HEK293 (cell line): Measurements from ENCODE around the gene CRACR2A.

Experiments used
- CTCF ChIA-PET: fragments of 350-600 bp; formaldehyde crosslinking; extraction: SDS; loops from one replicate; lab custom pipeline; 2021; ENCODE audit warnings: antibody characterized with exemption; lab: Yijun Ruan, JAX
- POLR2A ChIA-PET: fragments of 300-600 bp; formaldehyde crosslinking; extraction: SDS; loops from one replicate; lab custom pipeline; 2020; ENCODE audit warnings: antibody characterized with exemption, inconsistent platforms; lab: Yijun Ruan, JAX
- H3K27ac ChIP-seq: fragments of 200-500 bp; sonication (Bioruptor generic); 2 replicates; pipeline ENCODE4 v1.5.1; 2014; ENCODE audit warnings: low read depth, low read length, control low read depth, inconsistent platforms; ENCODE audit errors: extremely low read depth
- H3K36me3 ChIP-seq, 2 experiments: fragments of 200-500 bp in 1 of 2; sonication (Bioruptor generic) in 1 of 2; 1 replicate in 1 of 2; 2 replicates in 1 of 2; pipeline ENCODE4 v1.5.1; 2014 to 2017; ENCODE audit warnings: inconsistent platforms in 2 of 2, low read length in 2 of 2; ENCODE audit not compliant: control insufficient read depth in 2 of 2, insufficient read depth in 1 of 2
- H3K4me1 ChIP-seq: fragments of 200-500 bp; sonication (Bioruptor generic); 2 replicates; pipeline ENCODE4 v1.5.1; 2014; ENCODE audit warnings: mild to moderate bottlenecking, low read length, inconsistent platforms; ENCODE audit not compliant: control insufficient read depth, insufficient read depth
- H3K4me3 ChIP-seq: 2 replicates; pipeline ENCODE4 v1.5.1; 2011; ENCODE audit warnings: low read depth, mild to moderate bottlenecking, control low read depth, low read length, moderate library complexity
- H3K9me3 ChIP-seq: fragments of 200-500 bp; sonication (Bioruptor generic); 2 replicates; pipeline ENCODE4 v1.5.1; 2014; ENCODE audit warnings: low read depth, low read length, inconsistent platforms; ENCODE audit not compliant: control insufficient read depth, insufficient read depth
- GFI1B ChIP-seq: fragments of 450-650 bp; formaldehyde crosslinking; IDR thresholded peaks from 2 replicates; pipeline ENCODE4 v1.5.1; 2016; ENCODE audit warnings: missing biosample characterization, missing genetic modification characterization
- INSM2 ChIP-seq: fragments of 450-650 bp; formaldehyde crosslinking; IDR thresholded peaks from 2 replicates; pipeline ENCODE4 v1.5.1; 2016; ENCODE audit warnings: missing biosample characterization, missing genetic modification characterization
- KLF16 ChIP-seq: fragments of 450-650 bp; formaldehyde crosslinking; IDR thresholded peaks from 2 replicates; pipeline ENCODE4 v1.5.1; 2017; ENCODE audit warnings: missing biosample characterization, missing genetic modification characterization
- SP3 ChIP-seq: fragments of 450-650 bp; formaldehyde crosslinking; IDR thresholded peaks from 2 replicates; pipeline ENCODE4 v1.5.1; 2016; ENCODE audit warnings: missing biosample characterization, missing genetic modification characterization
- ZBTB48 ChIP-seq: fragments of 450-650 bp; formaldehyde crosslinking; IDR thresholded peaks from 2 replicates; pipeline ENCODE4 v1.5.1; 2016; ENCODE audit warnings: missing biosample characterization, missing genetic modification characterization
- ZIC2 ChIP-seq: fragments of 450-650 bp; formaldehyde crosslinking; IDR thresholded peaks from 2 replicates; pipeline ENCODE4 v1.5.1; 2016; ENCODE audit warnings: missing biosample characterization, missing genetic modification characterization
- ZNF184 ChIP-seq: fragments of 450-650 bp; IDR thresholded peaks from 2 replicates; pipeline ENCODE4 v1.5.1; 2018; ENCODE audit warnings: missing biosample characterization, mild to moderate bottlenecking, missing genetic modification characterization
- ZNF23 ChIP-seq: fragments of 450-650 bp; formaldehyde crosslinking; IDR thresholded peaks from 2 replicates; pipeline ENCODE4 v1.5.1; 2016; ENCODE audit warnings: missing biosample characterization, missing genetic modification characterization, borderline replicate concordance
- ZNF302 ChIP-seq: fragments of 450-650 bp; formaldehyde crosslinking; IDR thresholded peaks from 2 replicates; pipeline ENCODE4 v1.5.1; 2016; ENCODE audit warnings: missing biosample characterization, missing genetic modification characterization, low read depth
- ZNF354C ChIP-seq: fragments of 450-650 bp; formaldehyde crosslinking; IDR thresholded peaks from 2 replicates; pipeline ENCODE4 v1.5.1; 2016; ENCODE audit warnings: missing biosample characterization, missing genetic modification characterization, low read depth, borderline replicate concordance
- ZNF394 ChIP-seq: fragments of 450-650 bp; formaldehyde crosslinking; IDR thresholded peaks from 2 replicates; pipeline ENCODE4 v1.5.1; 2016; ENCODE audit warnings: missing biosample characterization, missing genetic modification characterization, mild to moderate bottlenecking, moderate library complexity, borderline replicate concordance
- ZNF529 ChIP-seq: fragments of 450-650 bp; formaldehyde crosslinking; IDR thresholded peaks from 2 replicates; pipeline ENCODE4 v1.5.1; 2017; ENCODE audit warnings: missing genetic modification characterization, missing biosample characterization; ENCODE audit not compliant: insufficient replicate concordance
- ZNF561 ChIP-seq: fragments of 450-650 bp; IDR thresholded peaks from 2 replicates; pipeline ENCODE4 v1.5.1; 2018; ENCODE audit warnings: missing biosample characterization, missing genetic modification characterization, borderline replicate concordance
- TF ChIP-seq, protein P1 (sequence below): fragments of 450-650 bp; formaldehyde crosslinking; IDR thresholded peaks from 2 replicates; pipeline ENCODE4 v1.5.1; 2017; ENCODE audit warnings: missing biosample characterization, mild to moderate bottlenecking, missing genetic modification characterization, moderate library complexity
- TF ChIP-seq, protein P2 (sequence below): fragments of 450-650 bp; formaldehyde crosslinking; IDR thresholded peaks from 2 replicates; pipeline ENCODE4 v1.5.1; 2016; ENCODE audit warnings: missing biosample characterization, missing genetic modification characterization
- TF ChIP-seq, protein P3 (sequence below): fragments of 450-650 bp; formaldehyde crosslinking; IDR thresholded peaks from 2 replicates; pipeline ENCODE4 v1.5.1; 2016; ENCODE audit warnings: missing biosample characterization, missing genetic modification characterization
- TF ChIP-seq, protein P4 (sequence below): fragments of 450-650 bp; formaldehyde crosslinking; conservative IDR thresholded peaks from 2 replicates; pipeline ENCODE4 v1.5.1; 2016; ENCODE audit warnings: low read depth, missing biosample characterization, missing genetic modification characterization
- TF ChIP-seq, protein P5 (sequence below): fragments of 450-650 bp; formaldehyde crosslinking; IDR thresholded peaks from 2 replicates; pipeline ENCODE4 v1.5.1; 2016; ENCODE audit warnings: missing biosample characterization, missing genetic modification characterization

Gene CRACR2A

DNA sequence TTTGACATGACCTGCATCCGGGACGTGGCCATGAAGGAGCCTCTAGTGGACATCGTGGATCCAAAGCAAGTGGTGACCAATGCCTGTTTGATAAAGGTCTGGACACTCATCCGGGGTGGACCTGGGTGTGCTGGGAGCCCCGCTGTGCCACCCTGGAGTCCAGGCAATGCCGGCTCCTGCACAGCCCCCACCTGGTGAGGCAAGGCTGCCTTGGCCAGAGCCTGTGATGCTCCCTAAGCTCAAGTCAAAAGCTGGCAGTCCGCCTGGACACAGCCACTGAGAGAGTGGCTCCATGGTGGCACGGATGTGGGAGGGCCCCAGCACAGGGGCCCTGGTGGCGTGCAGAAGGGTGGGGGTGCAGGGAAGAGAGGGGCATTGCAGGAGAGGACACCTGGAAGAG, 176.0 kb downstream of the CRACR2A start:
- ChIA-PET CTCF (no interaction called here), POLR2A (no interaction called here)
- TF ChIP-seq, protein P1, sequence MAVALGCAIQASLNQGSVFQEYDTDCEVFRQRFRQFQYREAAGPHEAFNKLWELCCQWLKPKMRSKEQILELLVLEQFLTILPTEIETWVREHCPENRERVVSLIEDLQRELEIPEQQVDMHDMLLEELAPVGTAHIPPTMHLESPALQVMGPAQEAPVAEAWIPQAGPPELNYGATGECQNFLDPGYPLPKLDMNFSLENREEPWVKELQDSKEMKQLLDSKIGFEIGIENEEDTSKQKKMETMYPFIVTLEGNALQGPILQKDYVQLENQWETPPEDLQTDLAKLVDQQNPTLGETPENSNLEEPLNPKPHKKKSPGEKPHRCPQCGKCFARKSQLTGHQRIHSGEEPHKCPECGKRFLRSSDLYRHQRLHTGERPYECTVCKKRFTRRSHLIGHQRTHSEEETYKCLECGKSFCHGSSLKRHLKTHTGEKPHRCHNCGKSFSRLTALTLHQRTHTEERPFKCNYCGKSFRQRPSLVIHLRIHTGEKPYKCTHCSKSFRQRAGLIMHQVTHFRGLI: no peak
- no peak for TF ChIP-seq ZNF302 (tag by site-specific recombination)
- no peak for TF ChIP-seq ZNF354C (tag by site-specific recombination)
- TF ChIP-seq, protein P2, sequence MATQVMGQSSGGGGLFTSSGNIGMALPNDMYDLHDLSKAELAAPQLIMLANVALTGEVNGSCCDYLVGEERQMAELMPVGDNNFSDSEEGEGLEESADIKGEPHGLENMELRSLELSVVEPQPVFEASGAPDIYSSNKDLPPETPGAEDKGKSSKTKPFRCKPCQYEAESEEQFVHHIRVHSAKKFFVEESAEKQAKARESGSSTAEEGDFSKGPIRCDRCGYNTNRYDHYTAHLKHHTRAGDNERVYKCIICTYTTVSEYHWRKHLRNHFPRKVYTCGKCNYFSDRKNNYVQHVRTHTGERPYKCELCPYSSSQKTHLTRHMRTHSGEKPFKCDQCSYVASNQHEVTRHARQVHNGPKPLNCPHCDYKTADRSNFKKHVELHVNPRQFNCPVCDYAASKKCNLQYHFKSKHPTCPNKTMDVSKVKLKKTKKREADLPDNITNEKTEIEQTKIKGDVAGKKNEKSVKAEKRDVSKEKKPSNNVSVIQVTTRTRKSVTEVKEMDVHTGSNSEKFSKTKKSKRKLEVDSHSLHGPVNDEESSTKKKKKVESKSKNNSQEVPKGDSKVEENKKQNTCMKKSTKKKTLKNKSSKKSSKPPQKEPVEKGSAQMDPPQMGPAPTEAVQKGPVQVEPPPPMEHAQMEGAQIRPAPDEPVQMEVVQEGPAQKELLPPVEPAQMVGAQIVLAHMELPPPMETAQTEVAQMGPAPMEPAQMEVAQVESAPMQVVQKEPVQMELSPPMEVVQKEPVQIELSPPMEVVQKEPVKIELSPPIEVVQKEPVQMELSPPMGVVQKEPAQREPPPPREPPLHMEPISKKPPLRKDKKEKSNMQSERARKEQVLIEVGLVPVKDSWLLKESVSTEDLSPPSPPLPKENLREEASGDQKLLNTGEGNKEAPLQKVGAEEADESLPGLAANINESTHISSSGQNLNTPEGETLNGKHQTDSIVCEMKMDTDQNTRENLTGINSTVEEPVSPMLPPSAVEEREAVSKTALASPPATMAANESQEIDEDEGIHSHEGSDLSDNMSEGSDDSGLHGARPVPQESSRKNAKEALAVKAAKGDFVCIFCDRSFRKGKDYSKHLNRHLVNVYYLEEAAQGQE: no peak
- TF ChIP-seq ZNF184 (tag by site-specific recombination): no peak
- no peak for TF ChIP-seq ZNF23 (tag by site-specific recombination)
- no peak for TF ChIP-seq ZNF561
- H3K9me3 ChIP-seq: no peaks in the 10 kb centered on the region
- no peak overlapping the region for H3K4me3 ChIP-seq
- no peaks in the 10 kb centered on the region for H3K36me3 ChIP-seq
- H3K27ac ChIP-seq: no peak overlapping the region
- H3K4me1 ChIP-seq: no peaks in the 10 kb centered on the region

DNA sequence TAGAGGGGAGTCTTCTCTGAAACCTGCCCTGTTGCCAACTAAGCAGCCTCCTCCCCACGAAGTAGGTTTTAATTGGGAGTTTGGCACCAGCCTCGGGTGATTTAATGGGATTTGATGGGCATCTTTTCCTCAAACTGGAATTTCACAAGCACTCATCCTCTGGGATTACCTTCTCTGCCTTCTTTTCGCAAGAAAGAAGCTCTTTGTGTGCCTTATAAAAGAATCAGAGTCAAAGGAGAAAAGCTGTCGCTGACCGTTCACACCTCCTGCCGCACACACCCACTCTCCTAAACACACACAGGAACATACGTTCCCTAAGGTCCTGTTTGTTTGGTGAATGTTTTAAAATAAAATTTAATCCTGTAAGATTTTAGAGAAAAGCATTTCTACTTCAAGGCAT, 177.9 kb downstream of the CRACR2A start:
- no peak overlapping the region for H3K4me3 ChIP-seq
- no peaks in the 10 kb centered on the region for H3K4me1 ChIP-seq
- CTCF ChIA-PET: no interaction called here
- POLR2A ChIA-PET: no interaction called here
- no peaks in the 10 kb centered on the region for H3K36me3 ChIP-seq
- H3K9me3 ChIP-seq: no peaks in the 10 kb centered on the region
- H3K27ac ChIP-seq: no peak overlapping the region
- TF ChIP-seq SP3 (tag by site-specific recombination): no peak
- TF ChIP-seq, protein P3, sequence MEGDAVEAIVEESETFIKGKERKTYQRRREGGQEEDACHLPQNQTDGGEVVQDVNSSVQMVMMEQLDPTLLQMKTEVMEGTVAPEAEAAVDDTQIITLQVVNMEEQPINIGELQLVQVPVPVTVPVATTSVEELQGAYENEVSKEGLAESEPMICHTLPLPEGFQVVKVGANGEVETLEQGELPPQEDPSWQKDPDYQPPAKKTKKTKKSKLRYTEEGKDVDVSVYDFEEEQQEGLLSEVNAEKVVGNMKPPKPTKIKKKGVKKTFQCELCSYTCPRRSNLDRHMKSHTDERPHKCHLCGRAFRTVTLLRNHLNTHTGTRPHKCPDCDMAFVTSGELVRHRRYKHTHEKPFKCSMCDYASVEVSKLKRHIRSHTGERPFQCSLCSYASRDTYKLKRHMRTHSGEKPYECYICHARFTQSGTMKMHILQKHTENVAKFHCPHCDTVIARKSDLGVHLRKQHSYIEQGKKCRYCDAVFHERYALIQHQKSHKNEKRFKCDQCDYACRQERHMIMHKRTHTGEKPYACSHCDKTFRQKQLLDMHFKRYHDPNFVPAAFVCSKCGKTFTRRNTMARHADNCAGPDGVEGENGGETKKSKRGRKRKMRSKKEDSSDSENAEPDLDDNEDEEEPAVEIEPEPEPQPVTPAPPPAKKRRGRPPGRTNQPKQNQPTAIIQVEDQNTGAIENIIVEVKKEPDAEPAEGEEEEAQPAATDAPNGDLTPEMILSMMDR (tag by site-specific recombination): no peak
- TF ChIP-seq ZIC2 (tag by site-specific recombination): no peak
- TF ChIP-seq, protein P4, sequence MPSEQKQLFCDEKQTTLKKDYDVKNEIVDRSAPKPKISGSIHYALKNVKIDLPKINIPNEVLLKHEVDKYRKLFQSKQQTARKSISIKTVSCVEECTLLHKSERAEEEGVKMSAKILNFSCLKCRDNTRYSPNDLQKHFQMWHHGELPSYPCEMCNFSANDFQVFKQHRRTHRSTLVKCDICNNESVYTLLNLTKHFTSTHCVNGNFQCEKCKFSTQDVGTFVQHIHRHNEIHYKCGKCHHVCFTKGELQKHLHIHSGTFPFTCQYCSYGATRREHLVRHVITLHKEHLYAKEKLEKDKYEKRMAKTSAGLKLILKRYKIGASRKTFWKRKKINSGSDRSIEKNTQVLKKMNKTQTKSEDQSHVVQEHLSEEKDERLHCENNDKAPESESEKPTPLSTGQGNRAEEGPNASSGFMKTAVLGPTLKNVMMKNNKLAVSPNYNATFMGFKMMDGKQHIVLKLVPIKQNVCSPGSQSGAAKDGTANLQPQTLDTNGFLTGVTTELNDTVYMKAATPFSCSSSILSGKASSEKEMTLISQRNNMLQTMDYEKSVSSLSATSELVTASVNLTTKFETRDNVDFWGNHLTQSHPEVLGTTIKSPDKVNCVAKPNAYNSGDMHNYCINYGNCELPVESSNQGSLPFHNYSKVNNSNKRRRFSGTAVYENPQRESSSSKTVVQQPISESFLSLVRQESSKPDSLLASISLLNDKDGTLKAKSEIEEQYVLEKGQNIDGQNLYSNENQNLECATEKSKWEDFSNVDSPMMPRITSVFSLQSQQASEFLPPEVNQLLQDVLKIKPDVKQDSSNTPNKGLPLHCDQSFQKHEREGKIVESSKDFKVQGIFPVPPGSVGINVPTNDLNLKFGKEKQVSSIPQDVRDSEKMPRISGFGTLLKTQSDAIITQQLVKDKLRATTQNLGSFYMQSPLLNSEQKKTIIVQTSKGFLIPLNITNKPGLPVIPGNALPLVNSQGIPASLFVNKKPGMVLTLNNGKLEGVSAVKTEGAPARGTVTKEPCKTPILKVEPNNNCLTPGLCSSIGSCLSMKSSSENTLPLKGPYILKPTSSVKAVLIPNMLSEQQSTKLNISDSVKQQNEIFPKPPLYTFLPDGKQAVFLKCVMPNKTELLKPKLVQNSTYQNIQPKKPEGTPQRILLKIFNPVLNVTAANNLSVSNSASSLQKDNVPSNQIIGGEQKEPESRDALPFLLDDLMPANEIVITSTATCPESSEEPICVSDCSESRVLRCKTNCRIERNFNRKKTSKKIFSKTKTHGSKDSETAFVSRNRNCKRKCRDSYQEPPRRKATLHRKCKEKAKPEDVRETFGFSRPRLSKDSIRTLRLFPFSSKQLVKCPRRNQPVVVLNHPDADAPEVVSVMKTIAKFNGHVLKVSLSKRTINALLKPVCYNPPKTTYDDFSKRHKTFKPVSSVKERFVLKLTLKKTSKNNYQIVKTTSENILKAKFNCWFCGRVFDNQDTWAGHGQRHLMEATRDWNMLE (tag by site-specific recombination): no peak
- no peak for TF ChIP-seq INSM2 (tag by site-specific recombination)
- TF ChIP-seq, protein P5, sequence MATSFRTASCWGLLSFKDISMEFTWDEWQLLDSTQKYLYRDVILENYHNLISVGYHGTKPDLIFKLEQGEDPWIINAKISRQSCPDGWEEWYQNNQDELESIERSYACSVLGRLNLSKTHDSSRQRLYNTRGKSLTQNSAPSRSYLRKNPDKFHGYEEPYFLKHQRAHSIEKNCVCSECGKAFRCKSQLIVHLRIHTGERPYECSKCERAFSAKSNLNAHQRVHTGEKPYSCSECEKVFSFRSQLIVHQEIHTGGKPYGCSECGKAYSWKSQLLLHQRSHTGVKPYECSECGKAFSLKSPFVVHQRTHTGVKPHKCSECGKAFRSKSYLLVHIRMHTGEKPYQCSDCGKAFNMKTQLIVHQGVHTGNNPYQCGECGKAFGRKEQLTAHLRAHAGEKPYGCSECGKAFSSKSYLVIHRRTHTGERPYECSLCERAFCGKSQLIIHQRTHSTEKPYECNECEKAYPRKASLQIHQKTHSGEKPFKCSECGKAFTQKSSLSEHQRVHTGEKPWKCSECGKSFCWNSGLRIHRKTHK: no peak
- no peak for TF ChIP-seq ZNF529 (tag by site-specific recombination)
- TF ChIP-seq KLF16: no peak
- TF ChIP-seq GFI1B (tag by site-specific recombination): no peak
- no peak for TF ChIP-seq ZBTB48 (tag by site-specific recombination)
- no peak for TF ChIP-seq ZNF394
